ENCODE results near the gene ASB13.

ASB13 gene

DNA sequence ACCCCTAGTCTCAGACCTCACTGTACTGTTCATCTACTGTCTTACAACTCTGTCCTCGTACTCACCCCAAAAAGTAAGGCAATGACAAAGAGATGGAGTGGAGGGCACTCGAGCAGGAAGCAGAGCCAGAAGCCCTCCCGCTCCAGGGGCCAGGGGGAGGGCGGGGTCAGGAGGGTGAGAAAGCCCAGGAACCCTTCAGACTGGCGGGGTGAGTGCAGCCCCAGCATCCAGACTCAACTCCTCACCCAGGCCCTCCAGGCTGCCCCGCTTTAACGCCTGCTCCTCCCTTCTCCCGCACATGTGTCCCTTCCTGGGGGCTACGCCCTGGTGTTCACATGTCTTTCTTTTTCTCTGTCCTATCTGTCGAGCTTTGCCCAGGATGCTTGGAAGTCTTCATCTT lies 75.6 kb downstream of the ASB13 start:
- no peaks in the 10 kb centered on the region for H3K27me3 ChIP-seq (ENCODE audit: low read depth, low read length)

GRCh38 chr10:5589661-5590511 lies 76.5 kb downstream of the ASB13 start:
- no peaks in the 10 kb centered on the region for H3K9me3 ChIP-seq (ENCODE audit: control insufficient read depth in 1 of 2, low read length in 2 of 2)
- H3K27ac ChIP-seq (ENCODE audit: low read length): no peak overlapping the region
- H3K36me3 ChIP-seq (ENCODE audit: control insufficient read depth in 1 of 2, insufficient read depth in 2 of 2, low read length in 2 of 2): no peaks in the 10 kb centered on the region
- peaks cover 0 to 28% of the 10 kb centered on the region in 2 donors for H3K4me1 ChIP-seq (ENCODE audit: control insufficient read depth in 1 of 2, insufficient read depth in 2 of 2, low read length in 2 of 2)
- no peak overlapping the region for H3K4me3 ChIP-seq (ENCODE audit: low read depth in 1 of 2, low read length in 2 of 2)
- no peaks in the 10 kb centered on the region for H3K27me3 ChIP-seq (ENCODE audit: low read depth, low read length)

More for the DNA sequence above, 75.6 kb downstream of the ASB13 start:
- H3K9me3 ChIP-seq (ENCODE audit: control insufficient read depth in 1 of 2, low read length in 2 of 2): no peaks in the 10 kb centered on the region
- H3K27ac ChIP-seq (ENCODE audit: low read length): no peak overlapping the region
- peaks cover 0 to 19% of the 10 kb centered on the region in 2 donors for H3K4me1 ChIP-seq (ENCODE audit: control insufficient read depth in 1 of 2, insufficient read depth in 2 of 2, low read length in 2 of 2)
- H3K4me3 ChIP-seq (ENCODE audit: low read depth in 1 of 2, low read length in 2 of 2): no peak overlapping the region
- no peaks in the 10 kb centered on the region for H3K36me3 ChIP-seq (ENCODE audit: control insufficient read depth in 1 of 2, insufficient read depth in 2 of 2, low read length in 2 of 2)

DNA sequence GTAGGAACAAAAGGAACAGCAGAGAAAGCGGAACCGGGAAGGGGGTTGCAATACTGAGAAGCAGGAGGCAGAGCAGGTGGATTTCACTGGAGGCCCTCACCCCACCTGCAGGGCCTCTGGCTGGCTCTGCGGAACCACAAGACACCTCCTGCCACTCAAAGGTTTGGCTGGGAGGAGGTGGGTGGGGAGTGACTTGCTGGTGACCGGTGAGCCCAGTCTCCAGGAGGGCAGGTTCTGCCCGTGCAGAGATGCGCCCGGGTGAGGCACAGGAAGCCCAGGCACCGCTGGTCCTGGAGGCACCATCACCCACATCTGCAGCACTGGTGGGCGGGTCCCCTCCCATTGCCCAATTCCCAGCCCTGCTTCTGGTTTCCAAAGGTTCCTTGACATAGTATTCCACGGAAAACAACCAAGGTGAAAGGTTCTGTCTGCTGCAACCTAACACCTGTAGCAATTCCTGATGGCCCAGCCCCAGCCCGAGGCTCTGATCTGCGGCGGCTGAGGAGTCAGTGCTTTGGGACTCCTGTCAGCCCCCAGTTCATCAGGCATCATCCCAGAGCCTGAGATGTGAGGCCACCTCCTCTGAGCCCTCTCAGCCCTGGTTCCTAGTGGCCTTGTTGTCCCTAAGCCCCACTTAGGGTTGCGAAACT lies 77.3 kb downstream of the ASB13 start:
- Histone ChIP-seq H3K9me3 (ENCODE audit: control insufficient read depth in 1 of 2, low read length in 2 of 2) (no peaks in the 10 kb centered on the region), H3K36me3 (ENCODE audit: control insufficient read depth in 1 of 2, insufficient read depth in 2 of 2, low read length in 2 of 2) (no peaks in the 10 kb centered on the region), H3K27me3 (ENCODE audit: low read depth, low read length) (no peaks in the 10 kb centered on the region), H3K4me1 (ENCODE audit: control insufficient read depth in 1 of 2, insufficient read depth in 2 of 2, low read length in 2 of 2) (peaks cover 0 to 28% of the 10 kb centered on the region in 2 donors), H3K4me3 (ENCODE audit: low read depth in 1 of 2, low read length in 2 of 2) (no peak overlapping the region), H3K27ac (ENCODE audit: low read length) (no peak overlapping the region)

All from muscle layer of duodenum (tissue), 2 donors.